ENCODE results near the gene ZBTB1.
A peak's percentile ranks its signal among the peaks of the same experiment; 100 is the strongest.
"Not testable (repeated sequence)": the region's sequence is repeated elsewhere in the genome, so short reads cannot be mapped to it uniquely, and the experiment has no call there.

The ZBTB1 gene

GRCh38 chr14:64500088-64500487 is 4.5 kb upstream of the ZBTB1 start:
- no peak for DNase-seq

DNA sequence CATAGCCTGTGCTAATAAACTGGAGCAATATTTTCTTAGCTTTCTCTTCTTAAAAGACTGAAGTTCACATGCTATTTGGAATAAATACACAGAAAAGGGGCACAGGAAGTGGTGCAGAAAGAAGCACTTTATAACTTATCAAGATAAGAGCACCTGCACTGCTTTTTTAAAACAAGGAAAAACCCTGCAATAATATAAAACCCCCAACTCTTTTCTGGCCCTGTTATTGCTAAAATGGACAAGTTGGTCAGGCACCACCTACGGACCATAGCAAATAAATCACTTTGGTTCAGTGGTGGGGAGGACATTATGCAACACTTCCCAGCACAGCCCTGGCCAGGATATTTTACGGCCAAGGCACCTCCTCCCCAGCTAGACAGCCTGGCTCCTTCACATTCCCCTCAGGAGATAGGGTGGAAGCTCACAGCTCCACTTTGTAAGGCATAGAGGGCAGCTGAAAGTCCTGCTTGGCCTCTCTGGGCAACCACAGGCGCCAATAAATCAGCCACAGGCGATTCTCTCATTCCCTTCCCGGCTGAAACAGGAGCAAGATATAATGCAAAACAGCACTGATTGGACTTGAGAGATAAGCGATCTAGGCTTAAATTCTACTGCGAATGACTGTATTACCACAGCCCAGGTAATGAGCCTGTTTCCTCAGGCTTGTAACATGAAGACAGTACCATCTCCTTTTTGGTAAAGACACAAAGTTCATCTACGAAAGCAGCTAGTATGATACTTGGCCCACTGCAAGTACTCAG is 3.0 kb upstream of the ZBTB1 start:
- DNase-seq, result peak; percentile 53

DNA sequence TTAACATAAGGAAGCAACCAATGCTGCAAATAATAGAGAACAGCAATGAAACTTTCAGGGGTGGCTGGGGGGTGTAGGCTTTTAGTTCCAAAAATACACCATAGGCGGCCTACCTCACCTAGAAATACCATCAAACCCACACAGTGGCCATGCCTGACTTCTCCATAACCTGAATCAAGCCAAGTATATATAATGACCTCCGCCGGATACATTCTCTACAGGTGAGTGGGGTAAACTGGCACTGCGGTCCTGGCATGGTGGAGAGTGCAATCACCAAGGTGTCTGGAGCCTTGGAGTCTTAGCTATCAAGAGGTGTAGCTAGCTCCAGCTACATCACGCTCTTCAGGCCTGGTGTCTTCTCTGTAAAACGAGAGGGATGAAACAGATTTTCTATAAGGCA is 2.1 kb upstream of the ZBTB1 start:
- no peak for DNase-seq

- DNase-seq, result peak; percentile 26
Measured at GRCh38 chr14:64502887-64503433, 1.6 kb upstream of the ZBTB1 start.

DNA sequence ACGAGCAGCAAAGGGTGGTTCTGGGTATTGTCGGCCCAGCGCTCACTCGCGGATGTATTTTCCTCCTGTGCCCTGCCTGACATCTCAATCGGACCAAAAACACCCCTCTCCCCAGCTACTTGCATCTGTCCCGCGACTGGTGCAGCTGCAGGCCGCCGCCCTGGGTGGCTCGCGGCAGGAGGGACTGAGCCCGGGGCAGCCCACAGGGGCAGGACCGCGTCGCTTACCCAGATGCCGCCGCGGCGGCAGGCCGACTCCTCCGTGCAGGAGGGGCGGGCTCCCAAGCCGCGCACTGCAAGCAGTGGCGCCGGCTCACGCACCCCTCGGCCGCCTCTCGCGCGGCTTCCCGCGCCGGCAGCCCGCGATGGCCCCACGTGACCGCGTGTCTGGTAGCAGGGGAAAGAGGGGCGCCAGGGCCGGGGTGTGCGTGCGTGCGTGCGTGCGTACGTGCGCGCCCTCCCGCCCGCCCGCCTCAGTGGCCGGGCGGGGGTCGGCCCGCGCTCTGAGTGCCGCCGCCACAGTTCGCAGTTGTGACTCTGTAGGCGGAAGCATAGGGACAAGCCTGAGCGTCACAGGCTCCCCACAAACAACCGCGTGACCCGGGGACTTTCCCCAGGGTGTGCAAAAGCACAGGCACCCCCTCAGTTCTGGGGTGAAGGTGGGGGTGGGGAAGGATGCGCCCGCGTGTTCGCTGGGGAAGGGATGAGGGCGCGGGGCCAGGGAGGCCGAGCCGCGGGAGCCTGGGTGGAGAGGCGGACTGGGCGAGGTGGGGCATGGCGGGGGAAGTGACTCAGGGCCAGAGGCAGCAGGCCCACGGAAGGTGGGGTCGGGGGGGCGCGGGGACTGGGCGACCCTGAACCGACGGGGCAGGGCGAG is 898 bp upstream of the ZBTB1 start, which contains the start of gene ZBTB25:
Gene ZBTB25 (minus strand): TSS at position 405 of the 876 bp plus-strand sequence. CDS start 13,305 bp downstream, outside the sequence.
- peak; percentile 96 for DNase-seq

DNA sequence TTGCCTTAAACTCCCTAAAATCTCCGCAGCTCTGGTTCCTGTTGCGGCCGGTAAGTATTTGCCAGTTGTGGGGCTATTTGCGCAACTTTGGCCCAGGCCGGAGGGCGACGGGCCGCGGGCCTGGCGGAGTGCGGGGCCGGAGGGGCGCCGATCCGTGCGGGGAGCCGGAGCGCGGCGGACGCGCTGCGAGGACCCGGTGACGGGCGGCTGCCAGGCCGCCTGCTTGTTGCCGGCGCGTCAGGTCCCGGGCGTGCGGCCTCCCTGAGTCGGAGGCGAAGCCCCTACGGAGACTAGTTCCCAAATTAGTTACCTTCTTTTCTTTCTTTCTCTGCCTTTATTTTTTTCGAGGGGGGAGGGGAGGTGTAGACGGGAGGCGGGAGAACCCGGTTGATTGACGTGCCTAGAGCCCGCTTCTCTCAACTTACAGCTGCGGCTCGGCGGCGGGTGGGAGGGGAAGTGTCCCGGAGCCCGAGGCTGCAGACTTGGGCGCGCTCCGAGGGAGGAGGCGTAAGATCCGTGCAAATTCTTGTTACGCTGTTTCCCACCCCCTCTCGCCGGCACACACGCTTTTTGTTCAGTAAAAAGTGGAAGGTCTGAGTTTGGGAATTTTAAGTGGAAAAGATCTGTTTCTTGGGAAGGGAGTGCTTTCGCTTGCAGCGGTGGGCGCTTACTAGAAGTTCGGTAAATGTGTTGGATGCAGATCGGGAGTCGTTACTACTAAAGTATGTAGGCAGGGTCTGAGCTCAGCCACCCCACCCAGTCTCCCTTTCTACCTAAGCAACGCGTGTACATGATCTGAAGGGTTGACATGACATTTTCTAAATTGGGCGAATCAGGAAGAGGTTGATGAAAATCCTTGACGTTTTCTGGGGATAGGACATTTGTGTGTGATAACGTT is 576 bp downstream of the ZBTB1 start:
- DNase-seq, result peak; percentile 84

GRCh38 chr14:64506721-64507120 is 2.2 kb downstream of the ZBTB1 start:
- no peak for DNase-seq

DNA sequence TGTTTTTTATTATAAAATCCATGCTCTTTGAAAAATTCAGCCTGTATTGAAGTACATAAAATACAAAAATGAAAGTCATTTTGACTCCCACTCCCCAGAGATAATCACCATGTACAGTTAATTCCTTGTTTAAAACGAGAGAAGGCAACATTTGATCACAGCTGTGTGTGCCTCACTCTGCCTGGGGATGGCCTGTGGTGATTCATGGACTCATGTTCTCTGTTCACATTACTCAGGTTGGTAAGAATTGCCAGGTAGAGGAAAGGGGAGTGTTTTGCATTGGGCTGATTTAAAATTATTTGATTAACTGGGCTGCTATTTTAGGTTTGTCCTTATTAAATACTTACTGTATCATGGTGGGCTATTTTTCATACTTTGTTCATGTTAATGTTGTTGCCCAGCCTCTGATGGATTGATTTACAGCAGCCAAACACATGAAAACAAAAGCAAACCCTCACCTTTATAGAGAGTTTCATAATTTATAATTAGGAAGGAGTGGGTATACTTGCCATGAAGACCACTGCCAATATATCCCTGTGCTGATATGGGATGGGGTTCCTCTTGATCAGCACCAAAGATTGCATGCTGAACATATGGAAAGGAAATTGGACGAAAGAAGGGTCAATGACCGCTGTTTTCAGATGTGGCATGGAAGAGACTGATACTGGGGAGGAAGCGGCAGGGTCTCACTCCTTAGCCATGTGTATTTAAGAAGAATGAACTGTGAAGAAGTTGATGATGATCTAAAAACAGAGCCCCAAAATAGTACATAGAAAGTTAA is 3.0 kb downstream of the ZBTB1 start:
- DNase-seq, result peak; percentile 55

GRCh38 chr14:64508215-64508776 is 3.7 kb downstream of the ZBTB1 start:
- no peak for DNase-seq

- DNase-seq, result no peak
Measured at GRCh38 chr14:64509036-64509435, 4.5 kb downstream of the ZBTB1 start.

DNA sequence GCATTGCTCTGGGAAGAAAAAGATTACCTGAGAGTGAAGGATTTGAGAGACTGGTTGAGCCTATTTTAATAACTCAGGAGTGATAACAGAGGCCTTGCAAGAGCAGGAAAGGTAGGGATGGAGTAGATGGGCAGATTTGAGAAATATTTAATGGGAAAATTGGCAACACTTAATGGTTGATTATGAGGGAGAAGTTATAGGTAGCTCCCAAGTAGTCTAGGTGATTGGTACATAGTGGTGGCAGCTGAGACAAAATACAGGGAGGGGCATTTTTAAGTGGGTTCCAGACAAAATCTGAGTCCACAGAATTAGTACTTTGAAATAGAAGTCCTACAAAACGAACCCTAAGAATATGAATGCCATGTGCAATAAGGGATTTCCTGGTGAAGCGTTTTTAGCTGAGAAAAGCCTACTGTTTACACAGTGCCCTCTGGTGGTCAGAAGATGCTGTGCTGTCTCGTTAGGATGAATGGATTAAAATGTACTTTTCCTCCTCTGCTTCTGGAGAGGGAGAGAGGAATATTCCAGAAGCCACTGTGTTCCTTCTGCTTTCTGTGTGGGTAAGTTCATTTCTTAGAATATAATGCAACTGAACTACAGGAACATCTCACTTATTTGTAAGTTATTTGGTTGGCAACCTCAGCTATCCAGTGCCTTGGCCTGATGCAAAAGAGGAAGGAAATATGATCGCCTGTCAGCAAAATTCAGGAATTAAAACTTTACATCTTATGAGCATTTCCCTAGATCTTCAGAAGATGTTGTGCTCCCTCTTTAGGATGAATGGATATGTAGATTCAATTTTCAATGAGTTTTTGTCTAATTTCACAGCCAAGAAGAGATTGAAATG is 6.5 kb downstream of the ZBTB1 start:
- DNase-seq, result peak; percentile 67

GRCh38 chr14:64513271-64513670 is 8.7 kb downstream of the ZBTB1 start:
- DNase-seq, result no peak

- no peak for DNase-seq
Measured at GRCh38 chr14:64515053-64515452, 10.5 kb downstream of the ZBTB1 start.

DNA sequence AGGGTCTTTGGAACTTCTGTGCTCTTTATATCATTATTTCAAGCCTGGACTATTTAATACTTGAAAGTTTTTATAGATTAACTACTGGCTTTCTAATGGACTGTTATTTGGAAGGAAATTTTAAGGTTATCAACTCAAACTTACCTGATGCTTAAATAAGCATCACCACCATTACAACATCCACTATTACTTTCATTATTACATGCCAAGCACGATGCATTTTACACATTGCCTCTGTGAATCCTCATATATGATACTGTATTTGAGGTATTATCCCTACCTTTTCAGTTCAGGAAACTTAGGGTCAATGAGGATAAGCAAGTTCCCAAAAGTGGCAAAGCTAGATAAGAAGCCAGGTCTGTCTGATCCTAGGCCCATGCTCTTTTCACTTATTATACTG is 12.4 kb downstream of the ZBTB1 start:
- no peak for DNase-seq

DNA sequence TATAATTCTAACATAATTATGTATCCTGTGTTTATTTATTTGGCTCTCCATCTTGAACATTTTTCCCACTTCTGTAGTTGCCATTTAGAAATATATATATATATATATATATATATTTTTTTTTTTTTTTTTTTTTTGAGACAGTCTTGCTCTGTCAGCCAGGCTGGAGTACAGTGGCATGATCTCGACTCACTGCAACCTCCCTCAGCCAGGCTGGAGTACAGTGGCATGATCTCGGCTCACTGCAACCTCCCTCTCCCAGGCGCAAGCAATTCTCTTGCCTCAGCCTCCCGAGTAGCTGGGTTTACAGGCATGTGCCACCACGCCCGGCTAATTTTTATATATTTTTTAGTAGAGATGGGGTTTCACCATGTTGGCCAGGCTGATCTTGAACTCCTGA is 13.1 kb downstream of the ZBTB1 start:
- DNase-seq, result not testable (repeated sequence)

DNA sequence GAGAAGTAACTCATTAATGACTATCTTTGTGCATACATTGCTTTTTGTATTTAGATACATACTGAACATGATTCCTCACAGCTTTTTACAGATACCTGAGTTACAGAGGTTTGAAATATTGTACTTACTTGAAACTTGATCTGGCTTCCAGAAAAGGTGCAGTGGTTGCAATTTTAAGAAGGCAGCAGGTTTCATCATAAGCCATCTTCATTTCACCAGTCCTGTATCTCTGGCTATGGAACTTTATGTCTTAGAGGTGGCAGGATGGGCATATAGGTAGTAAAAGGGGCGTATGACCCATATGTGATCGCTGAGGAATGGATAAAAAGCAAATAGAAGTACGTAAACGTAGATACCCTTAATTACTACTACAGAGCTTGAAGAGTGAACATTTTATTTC is 13.7 kb downstream of the ZBTB1 start:
- no peak for DNase-seq

- no peak for DNase-seq
Measured at GRCh38 chr14:64520699-64521098, 16.1 kb downstream of the ZBTB1 start.

DNA sequence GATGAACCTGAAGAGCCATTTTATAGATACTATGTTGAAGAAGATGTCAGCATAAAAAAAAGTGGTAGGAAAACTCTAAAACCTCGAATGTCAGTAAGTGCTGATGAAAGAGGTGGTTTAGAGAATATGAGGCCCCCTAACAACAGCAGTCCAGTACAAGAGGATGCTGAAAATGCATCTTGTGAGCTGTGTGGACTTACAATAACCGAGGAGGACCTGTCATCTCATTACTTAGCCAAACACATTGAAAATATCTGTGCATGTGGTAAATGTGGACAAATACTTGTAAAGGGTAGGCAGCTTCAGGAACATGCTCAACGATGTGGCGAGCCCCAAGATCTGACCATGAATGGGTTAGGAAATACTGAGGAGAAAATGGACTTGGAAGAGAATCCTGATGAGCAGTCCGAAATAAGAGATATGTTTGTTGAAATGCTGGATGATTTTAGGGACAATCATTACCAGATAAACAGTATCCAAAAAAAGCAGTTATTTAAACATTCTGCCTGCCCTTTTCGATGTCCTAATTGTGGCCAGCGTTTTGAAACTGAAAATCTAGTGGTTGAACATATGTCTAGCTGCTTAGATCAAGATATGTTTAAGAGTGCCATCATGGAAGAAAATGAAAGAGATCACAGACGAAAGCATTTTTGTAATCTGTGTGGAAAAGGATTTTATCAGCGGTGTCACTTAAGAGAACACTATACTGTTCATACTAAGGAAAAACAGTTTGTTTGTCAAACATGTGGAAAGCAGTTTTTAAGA is 18.2 kb downstream of the ZBTB1 start:
- DNase-seq, result no peak

DNA sequence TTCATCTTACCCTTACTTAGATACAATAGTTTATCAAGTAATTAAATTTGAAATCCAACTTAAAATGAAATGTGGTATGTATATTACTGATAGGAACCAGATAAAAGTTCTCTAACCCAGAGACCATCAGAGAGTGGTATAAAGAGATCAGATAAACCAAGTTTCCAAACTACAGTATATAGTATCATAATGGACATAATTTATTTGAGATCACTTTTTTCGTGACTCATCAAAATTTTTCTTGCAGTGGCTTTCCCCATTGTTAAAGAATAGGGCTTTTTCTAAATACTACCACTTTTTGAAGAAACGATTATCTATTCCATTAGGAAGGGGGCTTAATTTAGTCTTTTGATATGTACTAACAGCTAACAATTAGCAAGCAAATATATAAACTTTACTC is 20.8 kb downstream of the ZBTB1 start:
- DNase-seq, result no peak

DNA sequence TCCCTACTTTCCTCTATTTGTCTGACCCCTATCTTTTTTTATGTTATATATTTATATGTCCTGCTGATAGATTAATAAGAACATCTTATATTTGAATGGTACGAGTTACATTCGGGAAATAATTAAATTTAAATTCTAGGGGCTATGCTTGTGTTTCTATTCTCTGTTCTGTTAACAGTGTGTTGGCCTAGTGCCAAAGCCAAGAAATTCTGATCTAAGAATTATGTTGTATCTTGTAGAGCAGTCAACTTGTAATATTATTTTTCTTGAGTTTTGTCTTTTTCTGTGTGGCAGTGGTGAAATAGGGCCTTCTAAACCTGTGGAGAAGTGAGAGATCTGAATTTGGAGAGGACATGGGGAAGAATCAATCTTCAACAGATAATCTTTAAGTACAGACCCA is 27.0 kb downstream of the ZBTB1 start:
- no peak for DNase-seq

Data from HCEC 1CT (cell line).